RKO (cell line): ENCODE results near the gene PTPN5.

Experiments
- DNase-seq: peaks from one replicate; pipeline ENCODE4 v3.0.0-alpha.2; 2016; ENCODE audit warnings: low spot score

The PTPN5 gene

DNA sequence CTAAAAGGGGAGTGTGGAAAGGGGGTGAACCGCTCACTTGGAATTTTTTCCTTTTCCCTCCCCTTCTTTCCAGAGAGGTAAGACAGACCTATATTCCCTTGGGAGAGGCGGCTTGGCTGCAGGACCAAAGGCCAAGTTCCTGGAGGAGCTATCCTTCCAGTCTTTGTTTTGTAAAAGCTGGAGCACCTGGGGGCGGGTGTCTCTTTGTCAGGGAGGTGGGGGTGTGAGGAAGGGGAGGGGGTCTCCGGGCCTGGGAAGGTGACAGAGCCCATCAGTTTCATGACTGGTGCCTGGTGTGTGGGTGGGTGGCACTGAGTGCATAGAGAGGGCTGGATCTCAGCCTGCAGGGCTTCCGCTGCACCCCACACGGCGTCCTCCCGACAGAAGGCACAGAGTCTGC is 18.5 kb downstream of the PTPN5 start:
- no peak for DNase-seq

DNA sequence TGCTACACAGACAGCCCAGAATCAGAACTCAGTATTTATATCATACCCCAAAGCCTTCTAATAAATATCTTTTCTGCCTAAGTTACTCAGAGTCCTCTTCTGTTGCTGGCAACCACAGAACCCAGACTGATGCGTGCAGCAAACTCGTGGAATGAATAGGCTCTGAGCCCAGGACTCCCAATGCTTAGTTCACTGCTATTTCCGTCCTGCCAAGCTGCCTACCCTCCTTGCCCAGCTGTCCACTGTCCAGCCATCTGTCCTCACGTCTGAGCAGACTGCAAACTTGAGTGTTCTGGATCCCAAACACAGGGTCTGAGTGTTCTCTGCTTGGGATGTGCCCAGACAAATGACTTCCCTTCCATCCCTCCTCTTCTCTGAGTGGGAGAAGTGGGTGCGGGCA is 19.4 kb downstream of the PTPN5 start:
- DNase-seq = no peak

DNA sequence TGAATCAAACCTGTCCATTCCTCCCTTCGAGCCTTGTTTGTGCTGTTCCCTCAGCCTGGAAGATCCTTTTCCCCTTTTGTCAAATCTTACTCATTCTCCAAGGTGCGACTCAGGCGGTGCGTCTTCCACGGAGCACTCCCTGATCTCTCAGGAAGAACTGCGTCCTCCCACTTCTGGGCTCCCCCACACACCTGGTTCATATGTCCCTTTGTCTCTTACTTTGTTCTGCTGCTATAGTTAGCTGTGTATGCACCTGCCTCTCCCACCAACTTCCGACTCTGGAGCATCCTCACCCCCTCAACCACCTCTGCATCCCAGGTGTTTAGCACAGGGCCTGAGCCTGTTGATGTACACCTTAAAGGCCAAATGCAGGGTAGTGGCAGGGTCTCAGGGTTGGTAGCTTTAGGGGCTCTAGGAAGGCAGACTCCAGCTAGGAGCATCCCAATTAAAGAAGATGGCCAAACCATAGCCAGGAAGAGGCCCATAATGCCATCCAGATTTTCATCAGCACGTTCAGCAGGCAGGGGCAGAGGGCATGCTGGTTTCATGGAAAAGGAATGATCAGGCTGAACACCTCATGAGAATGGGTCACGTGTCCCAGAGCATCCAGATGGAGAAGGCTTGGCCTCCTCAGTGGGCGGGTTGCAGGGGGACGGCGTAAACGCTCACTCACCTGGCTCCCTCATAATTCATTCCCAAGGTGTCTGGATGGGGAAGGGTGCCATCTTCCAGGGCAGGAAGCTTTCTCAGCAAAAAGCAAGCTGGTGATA is 20.1 kb downstream of the PTPN5 start:
- peak; percentile 30 for DNase-seq

DNA sequence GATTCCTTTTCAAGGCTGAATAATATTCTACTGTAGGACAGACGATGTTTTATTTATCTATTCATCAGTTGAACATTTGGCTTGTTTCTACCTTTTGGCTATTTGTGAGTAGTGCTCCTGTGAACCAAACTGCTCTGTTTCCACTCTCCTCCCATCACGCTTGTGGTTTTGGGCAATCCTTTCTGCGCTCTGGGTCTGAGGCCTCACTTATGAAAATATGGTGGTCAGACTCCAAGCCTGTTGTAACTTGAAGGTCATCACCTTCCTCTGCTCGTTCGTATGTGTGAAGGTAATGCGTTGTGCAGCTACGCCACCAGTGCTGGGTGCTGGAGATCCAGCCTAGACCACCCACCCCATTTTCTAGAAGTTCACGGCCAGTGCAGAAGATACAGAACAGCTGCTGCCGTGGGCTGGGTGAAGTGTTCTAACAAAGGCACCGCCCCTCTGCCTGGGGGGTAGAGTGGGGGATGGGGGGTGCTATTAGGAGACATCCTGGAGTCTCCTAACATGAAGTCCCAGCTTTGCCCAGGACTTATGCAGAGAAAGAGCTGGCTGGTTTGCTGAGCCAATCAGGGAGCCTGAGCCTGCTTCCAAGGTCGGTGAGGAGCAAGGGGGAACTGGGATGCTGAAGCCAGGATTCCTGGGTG is 21.0 kb downstream of the PTPN5 start:
- no peak for DNase-seq

DNA sequence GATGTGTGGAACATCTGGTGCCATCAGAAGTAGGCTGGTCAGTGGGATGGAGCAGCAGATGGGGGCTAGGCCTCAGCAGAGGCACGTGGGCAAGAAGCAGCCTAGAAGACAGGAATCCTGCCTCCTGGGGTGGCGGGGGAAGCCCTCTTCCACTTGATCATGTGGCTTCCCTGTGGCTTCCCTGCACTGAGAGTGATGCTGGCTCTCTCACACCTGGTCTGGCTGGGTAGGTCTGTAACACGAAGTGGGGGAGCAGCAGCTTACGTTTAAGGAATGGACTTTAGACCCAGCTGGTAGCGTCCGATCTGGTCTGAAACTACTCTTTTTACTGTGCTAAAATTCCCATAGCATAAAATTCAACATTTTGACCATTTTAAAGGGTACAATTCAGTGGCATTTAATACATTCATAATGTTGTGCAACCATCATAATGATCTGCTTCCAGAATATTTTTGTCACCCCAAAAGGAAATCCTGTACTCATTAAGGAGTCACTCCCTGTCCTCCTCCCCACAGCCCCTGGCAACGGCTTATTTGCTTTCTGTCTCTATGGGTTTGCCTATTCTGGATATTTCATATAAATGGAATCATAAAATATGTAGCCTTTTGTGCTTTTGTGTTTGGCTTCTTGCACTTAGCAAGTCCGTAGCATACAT is 21.7 kb downstream of the PTPN5 start:
- DNase-seq = no peak

DNA sequence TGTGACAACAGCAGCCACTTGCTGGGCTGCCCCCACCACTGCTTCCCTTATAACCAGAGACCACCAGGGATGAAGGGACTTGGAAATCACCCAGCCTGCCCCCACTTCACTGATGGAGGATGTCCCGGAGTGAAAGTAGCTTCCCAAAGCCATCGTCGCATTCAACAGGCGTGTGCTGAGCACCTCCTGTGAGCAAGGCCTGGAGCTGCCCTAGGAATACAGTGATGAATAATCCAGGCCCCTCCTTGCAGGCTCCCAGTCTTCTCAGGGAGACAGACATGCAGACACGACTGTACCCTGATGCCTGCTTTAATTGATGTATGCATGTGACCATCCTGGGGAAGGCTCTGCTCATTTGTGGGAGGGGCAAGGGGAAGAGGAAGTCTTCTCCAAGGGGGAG is 22.6 kb downstream of the PTPN5 start:
- no peak for DNase-seq

DNA sequence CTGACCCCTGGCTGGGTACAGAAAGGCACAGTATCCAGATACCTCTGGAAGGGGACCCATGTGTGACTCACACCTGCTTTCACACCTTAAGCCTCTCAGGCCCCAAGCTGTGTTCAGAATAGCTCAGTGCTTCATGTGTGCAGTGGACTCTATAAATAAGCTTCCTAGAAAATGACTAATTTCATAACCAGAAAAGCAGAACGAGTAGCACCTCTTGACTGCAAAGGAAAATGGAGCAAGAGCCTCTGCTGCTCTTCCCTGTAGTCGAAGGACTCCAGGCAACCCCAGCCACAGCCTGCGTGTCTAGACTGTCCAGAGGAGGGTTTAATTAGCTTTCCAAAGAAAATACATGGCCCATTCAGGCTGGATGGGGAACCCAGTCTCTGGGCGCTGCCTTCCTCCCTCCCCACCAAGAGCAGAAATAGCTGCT is 23.1 kb downstream of the PTPN5 start:
- DNase-seq = no peak

DNA sequence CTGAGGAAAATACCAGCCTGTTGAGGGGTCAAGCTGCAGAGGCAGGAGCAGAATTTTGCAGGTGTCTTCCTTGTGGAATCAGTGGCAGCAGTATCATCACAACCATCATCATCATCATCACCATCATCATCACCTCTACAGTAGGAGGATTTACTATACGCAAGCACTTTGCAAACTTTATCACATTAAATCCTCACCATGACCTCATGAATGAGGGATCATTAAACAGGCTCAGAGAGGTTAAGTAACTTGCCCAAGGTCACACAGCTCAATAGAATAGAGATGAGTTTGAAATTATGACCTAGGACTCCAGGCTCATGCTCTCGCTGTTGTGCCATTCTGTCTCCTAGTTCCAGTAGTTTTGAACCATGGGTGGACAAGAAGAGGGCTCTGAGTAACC is 25.6 kb downstream of the PTPN5 start:
- no peak for DNase-seq

DNA sequence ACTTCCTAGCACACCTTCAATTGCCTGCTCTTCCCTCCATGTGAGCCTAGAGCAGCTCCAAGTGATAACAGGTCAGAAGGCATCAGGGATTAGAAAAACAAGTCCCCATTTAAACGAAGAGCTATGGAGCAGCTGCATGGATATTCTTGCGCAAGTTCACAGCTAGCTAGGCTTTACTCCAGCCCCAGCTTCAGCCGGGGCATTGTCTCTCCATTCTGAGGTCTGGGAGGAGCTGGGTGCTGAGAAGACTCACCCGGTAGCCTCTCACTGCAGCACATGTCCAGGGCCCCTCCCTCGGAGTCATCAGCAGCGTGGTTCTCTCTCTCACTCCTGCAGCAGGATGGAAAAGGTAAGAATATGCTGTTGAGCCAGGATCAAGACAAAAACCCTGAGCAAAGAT is 26.0 kb downstream of the PTPN5 start:
- no peak for DNase-seq

DNA sequence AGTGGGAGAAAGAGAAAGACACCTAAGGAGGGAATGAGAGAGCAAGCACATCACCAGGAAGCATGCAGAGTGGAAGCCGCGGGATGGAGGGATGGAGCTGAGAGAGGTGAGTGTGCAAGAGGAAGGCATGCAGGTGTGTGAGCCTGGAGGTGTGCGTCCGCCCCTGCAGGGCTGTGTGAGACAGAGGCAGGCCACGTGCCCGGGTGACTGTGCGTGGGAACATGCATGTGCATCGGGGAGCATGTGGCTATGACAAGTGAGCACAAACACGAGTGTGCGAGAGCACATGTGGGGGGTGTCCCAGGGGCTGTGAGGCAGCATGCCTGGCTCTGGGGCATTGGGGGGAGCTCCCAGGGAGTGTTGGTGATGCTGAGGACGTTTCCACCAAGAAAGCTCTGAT is 29.9 kb downstream of the PTPN5 start:
- no peak for DNase-seq

DNA sequence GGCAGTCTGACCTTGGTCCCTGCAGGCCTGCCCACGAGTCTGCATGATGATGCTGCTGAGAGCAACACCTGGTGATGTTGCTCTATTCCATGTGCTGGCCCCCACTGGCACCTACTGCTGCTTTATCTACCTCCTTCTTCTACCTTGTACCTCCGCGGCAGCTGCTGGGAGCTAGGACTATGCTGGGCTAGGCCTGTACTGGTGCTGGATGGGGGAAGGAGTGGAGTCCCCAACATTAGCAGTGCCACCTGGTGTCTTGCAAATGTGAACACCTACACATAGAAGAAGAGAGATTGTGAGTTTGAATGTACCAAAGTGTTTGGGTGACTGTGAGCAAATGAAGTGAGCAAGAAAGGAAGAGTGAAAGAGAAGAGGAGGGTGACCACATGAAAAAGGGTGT is 30.5 kb downstream of the PTPN5 start:
- DNase-seq = no peak

DNA sequence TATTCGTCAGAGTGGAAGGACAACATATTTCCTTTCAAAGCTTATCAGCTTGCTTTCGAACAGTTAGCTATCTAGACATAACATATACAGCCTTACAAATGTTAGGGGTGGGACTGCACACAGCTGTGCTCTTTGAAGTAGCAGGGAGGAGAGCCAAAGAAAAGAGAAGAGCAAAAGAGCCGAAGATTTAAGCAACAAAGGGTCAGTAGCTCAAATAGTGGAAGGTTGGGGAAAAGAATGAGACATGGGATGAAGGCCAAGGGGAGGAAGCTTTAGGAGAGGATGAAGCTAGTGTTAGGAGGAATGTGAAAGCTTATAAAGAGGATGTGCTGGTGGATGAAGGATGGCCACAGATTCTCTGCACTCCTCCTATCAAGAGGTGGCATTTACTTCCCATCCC is 33.8 kb downstream of the PTPN5 start:
- no peak for DNase-seq

DNA sequence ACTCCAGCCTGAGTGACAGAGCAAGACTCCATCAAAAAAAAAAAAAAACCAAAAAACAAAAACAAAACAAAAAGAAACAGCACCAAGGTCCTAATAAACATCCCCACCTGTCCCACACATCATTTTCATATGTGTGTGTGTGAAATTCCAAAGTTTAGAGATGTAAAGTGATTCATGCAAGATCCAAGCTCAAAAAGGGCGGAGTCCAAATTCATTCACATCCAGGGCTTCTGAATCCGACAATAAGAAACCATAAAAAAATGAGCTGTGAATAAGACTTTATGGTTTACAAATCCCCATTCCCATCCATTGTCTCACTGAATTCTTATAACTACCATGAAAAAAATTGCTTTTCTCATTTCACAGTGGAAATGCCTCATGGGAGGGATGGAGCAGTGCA is 34.7 kb downstream of the PTPN5 start:
- DNase-seq = no peak

DNA sequence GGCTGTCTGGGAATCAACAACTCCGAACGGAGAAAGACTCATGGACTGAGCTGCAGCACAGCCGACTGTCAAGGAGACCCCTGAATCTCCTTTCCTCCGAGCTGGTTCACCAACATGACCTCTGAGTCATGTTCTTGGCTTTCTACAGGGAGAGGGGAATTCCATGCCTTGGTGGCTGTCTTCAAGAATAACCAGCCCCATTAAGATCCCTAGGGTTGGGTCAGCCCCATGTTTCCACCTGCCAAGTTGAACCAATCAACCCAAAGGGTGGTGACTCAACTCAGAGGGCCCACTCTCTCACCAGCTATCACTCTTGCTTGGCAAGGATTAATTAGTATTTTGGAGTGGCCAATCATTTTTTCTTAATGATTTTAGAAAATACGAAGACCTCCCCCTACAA is 37.3 kb downstream of the PTPN5 start:
- no peak for DNase-seq

DNA sequence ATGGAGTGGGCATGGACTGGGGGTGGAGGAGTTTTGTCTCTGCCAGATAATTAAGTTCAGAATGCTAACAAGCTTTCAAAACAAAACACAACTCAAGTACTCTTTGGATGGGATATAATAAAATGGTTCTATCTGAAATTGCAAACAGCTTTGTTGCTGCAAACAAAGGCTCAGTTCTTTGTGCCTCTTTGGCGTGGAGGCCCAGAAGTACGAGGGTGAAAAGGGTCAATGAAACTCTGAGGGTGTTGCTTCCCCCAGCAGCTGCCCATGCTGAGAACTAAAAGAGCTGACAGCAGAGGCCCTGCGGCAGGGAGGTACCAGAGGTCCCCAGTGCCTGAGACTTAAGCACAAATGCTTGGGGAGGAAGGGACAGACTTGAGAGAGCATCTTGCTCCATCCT is 39.1 kb downstream of the PTPN5 start:
- no peak for DNase-seq

DNA sequence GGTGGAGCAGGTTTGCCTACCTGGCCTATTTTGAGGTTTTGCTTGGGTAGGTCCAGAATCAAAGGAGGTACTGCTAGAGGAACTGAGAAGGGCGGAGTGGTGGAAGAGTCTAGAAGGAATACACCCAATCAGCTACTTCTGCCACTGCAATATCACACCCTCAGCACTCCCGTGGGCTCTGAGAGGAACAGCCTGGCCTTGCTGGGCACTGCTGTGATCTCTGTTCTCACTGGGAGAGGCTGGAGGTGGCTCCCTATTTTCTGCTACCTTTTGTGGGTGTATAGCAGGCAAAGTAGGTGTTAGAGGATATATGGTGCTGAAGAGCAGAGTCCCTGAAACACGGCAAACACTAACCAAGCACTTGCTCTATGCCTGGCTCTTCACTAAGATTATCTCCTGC is 40.7 kb downstream of the PTPN5 start:
- DNase-seq = no peak

DNA sequence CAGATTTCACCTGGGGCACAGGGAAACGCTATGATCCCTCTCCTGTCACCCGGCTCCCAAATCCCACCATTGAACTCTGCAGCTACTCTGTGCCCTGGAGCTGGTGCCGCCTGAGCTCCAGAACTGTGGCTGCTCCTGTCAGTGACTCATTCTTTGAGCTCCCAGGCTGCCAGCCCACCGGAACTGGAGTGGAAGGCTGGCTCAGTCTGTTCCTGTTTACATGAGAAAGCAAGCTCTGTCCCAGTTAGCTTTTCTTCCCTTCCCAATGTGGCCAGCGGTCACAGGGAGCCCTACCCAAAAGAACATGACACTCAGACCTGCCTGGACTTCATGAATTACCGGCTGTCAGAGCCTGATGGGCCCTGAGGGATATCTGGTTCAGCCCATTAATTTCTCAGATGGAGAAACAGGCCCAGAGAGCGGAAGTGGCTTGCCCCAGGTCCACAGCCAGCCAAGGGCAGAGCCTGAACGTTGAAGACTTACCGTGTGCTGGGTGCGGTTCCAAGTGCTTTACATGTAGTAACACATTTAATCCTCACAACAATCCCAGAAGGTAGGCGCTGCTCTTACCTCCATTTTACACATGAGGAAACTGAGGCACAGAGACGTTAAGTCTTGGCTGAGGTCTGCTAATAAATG is 41.8 kb downstream of the PTPN5 start:
- DNase-seq = peak; percentile 45

DNA sequence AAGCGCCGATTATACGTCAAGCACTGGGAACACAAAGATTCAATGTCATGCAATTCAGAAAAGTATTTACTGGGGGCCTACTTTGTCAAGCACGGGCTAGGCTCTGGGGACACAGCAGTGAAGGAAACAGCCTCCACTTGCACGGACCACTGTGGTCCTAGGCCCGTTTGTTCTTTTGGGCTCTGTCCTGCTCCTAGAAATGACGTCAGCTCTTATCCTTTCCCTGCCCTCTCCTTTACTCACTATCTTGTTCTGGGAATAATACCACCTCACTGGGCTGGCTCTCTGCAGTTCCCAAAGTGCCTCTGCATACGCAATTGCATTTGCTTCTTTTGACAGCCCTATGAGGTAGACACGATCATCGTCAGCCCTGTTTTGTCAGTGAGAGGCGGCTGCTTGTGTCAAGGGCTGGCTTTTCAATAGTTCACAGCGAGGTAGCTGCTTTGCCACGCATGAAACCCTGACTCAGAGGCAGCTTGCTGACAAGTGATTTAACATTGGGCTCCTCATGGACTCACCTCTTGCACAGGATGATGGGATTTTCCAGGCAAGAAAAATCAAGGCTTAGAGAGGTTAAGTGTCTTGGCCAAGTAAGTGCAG is 42.7 kb downstream of the PTPN5 start:
- DNase-seq = no peak

DNA sequence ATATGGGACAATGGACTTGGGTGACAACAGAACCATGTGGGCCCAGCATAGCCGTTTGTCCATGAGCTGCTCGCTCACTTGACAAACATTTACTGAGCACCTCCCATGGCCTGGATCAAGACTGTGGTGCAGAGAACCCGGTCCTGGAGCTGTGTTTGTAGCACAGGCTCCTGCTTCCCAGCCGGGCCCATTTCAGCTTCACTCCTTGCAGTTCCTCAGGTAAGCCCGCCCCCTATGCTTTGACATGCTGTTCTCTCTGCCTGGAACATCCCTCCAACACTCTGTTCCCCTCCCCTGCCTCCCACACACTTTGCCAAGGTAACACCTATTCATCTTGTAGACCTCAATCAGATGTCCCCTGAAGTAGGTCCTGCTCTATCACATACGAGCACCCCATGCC is 46.3 kb downstream of the PTPN5 start:
- DNase-seq = no peak

DNA sequence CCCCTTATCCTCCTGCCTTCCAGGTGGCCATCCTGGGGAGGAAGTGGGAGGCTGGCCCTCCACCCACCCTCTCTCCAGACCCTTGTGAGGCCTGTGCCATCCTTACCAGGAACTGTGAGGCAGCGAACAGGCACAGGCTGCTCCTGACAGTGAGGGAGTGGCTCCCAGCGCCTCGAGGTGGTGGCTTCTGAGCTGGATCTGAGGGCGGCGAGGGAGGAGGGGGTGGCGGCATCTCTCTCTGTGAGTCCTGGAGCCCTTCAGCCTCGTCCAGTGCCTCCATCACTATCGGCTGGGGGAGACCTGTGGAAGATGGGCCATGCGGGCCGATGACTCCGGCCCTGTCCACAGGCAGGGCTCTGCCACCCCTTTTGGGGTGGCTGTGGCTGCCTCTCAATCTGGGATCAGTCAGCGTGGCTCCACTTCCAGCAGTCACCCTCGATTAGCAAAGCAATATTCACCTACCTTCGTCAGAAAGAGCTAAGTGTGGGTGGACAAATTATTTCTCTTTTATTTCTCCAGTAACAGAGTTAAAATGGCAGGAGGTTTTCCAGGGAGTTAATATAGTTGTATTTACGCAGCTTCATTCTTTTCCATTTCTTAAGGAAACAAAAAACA is 47.6 kb downstream of the PTPN5 start:
- no peak for DNase-seq

DNA sequence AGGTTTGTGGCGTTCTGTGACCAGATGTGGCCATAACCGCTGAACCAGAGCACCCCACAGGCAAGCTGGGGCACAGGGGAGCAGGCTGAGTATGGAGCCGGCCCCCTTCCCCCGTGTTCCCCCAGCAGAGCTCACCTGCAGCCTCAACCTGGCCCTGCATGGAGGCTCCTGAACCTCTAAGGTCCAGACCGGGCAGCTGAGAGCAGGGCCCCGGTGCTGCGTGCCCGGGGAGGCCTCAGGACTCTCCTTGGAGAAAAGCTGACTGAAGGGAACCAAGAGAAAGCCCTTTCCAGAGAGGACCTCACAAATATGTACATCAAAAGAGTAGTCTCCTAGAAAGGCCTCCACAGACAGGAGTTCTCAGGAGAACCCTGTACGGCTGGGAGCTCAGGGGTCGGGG is 48.2 kb downstream of the PTPN5 start:
- no peak for DNase-seq

DNA sequence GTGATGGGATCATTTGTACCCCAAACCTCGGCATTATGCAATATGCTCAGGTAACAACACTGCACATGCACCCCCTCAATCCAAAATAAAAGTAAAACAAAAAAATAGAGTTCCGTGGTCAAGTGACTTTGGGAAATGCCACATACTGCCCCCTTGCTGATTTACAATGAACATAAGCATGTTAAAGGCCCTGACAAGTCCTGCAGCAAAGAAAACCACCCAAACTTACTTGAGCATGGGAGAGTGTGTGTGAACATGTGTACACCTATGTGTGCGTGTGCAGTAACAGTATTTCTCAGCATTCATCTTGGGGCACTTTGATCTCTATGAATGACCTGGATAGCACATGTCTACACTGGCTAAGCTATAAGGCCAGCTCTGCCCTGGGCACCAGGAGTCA is 49.8 kb downstream of the PTPN5 start:
- DNase-seq = no peak
